ENCODE measurements around the gene PLCH1. TPM values are rescaled to one million over a fixed set of nuclear protein-coding genes. Genes with fewer than 3 reads are reported as not detected.

The PLCH1 gene
- total RNA-seq, 4 donors from 2014 or later: under 0.01 TPM; not detected in 3

- TF ChIP-seq, protein P1, sequence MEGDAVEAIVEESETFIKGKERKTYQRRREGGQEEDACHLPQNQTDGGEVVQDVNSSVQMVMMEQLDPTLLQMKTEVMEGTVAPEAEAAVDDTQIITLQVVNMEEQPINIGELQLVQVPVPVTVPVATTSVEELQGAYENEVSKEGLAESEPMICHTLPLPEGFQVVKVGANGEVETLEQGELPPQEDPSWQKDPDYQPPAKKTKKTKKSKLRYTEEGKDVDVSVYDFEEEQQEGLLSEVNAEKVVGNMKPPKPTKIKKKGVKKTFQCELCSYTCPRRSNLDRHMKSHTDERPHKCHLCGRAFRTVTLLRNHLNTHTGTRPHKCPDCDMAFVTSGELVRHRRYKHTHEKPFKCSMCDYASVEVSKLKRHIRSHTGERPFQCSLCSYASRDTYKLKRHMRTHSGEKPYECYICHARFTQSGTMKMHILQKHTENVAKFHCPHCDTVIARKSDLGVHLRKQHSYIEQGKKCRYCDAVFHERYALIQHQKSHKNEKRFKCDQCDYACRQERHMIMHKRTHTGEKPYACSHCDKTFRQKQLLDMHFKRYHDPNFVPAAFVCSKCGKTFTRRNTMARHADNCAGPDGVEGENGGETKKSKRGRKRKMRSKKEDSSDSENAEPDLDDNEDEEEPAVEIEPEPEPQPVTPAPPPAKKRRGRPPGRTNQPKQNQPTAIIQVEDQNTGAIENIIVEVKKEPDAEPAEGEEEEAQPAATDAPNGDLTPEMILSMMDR (IDR thresholded peaks at IDR 0.05; ENCODE audit: low read depth): no peak
Measured at GRCh38 chr3:155629556-155629955, 115.3 kb downstream of the PLCH1 start.

GRCh38 chr3:155629056-155629455 is 115.8 kb downstream of the PLCH1 start:
- TF ChIP-seq, protein P1 (IDR thresholded peaks at IDR 0.05; ENCODE audit: low read depth): no peak

GRCh38 chr3:155619118-155619915 is 125.6 kb downstream of the PLCH1 start:
- TF ChIP-seq, protein P1 (IDR thresholded peaks at IDR 0.05; ENCODE audit: low read depth): no peak

DNA sequence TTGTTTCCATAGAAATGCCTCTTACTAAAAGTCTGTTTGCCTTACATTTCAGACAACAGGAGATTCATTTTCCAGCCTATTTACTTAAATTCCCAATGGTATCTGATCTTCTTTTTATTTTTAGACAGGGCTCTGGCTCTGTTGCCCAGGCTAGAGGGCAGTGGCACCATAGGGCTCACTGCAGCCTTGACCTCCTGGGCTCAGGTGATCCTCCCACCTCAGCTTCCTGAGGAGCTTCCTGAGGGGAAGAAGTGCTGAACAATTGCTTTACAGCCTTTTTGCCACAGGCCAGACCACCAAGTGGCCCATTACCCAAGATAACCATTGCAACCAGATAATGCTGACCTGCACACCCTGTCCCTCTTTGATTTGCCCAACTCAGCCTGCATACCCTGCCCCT is 126.3 kb downstream of the PLCH1 start:
- TF ChIP-seq, protein P1 (IDR thresholded peaks at IDR 0.05; ENCODE audit: low read depth): no peak

DNA sequence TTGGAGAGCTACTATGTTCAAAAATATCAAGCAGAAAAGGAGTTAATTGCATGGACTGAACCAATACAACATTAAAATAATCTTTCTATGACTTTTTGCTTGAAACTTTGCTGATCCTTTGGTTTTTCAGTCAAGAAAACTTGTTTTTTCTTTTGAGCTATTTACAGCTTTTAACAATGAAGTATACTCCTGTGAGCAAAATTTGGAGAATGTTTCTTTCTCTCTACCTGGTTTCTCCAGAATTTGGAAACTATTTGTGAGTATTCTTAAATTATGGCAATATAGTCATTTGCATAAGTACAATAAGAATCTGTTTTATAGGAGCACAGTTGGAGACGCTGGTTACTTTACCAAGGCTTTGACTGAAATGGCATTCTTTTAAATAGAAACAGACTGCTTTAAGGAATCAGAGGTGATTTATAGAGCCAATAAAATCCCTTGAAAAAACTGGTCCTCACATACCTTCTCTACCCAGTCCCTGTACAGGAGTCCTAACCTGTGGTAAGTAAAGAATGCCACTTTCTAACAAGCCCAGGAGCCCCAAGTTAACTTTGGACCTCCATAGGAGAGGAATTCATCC is 127.4 kb downstream of the PLCH1 start:
- TF ChIP-seq, protein P1 (IDR thresholded peaks at IDR 0.05; ENCODE audit: low read depth): no peak

DNA sequence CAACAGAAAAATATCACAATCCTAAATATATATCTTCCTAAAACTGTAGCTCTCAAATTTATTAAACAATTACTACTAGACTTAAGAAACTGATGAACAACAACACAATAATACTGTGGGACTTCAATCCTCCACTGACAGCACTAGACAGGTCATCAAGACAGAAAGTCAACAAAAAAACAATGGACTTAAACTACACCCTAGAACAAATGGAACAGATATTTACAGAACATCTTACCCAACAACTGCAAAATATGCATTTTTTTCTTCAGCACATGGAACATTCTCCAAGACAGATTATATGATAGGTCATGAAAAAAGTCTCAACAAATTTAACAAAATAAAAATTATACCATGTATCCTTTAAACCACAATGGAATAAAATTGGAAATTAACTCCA is 133.4 kb downstream of the PLCH1 start:
- TF ChIP-seq, protein P1 (IDR thresholded peaks at IDR 0.05; ENCODE audit: low read depth): no peak

DNA sequence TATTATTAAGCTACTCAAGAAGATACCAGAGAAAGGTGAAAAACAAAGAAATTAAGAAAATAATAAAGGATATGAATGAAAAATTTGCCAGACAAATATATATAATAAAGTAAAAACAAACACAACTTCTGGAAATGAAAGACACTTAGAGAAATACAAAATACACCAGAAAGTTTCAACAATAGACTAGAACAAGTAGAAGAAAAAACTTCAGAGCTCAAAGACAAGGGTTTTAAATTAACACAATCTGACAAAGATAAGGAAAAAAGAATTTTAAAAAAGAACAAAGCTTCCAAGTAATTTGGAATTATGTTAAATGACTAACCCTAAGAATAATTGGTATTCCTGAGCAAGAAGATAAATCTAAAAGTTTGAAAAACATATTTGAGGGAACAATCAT is 135.3 kb downstream of the PLCH1 start:
- TF ChIP-seq, protein P1 (IDR thresholded peaks at IDR 0.05; ENCODE audit: low read depth): no peak
